ENCODE results near the gene ADARB2. TPM values are rescaled to one million over a fixed set of nuclear protein-coding genes. Genes with fewer than 3 reads are reported as not detected.

ADARB2 gene
- total and polyA plus RNA-seq, 2 experiments from 2014 or later = not detected

- no peaks in the 10 kb centered on the region for H3K36me3 ChIP-seq (ENCODE audit: low read depth)
- H3K9ac ChIP-seq = no peak overlapping the region
- no peaks in the 10 kb centered on the region for H3K9me2 ChIP-seq (ENCODE audit: insufficient read depth)
- 13 to 29% methylated on average over 7 of the region's 7 CpGs for WGBS, 2 experiments (ENCODE audit: low coverage in 1 of 2, low lambda C conversion rate in 2 of 2, missing lambda C conversion rate in 2 of 2)
- no peak overlapping the region for H3K27ac ChIP-seq
- no peaks in the 10 kb centered on the region for H3F3A ChIP-seq (ENCODE audit: insufficient read depth)
- no peaks in the 10 kb centered on the region for H3K79me2 ChIP-seq (ENCODE audit: insufficient read depth)
- H3K27me3 ChIP-seq (replicated peaks; ENCODE audit: insufficient read depth) = no peaks in the 10 kb centered on the region
- no peak overlapping the region for H3K4me2 ChIP-seq (ENCODE audit: unreplicated experiment)
- H4K20me1 ChIP-seq (ENCODE audit: insufficient read depth) = no peaks in the 10 kb centered on the region
- H3K4me3 ChIP-seq = no peak overlapping the region
- no peaks in the 10 kb centered on the region for H3K9me3 ChIP-seq (ENCODE audit: low read depth)
- H3K4me1 ChIP-seq (ENCODE audit: insufficient read depth) = no peaks in the 10 kb centered on the region
- no peak for DNase-seq
- TF ChIP-seq EZH2phosphoT487 (IDR thresholded peaks at IDR 0.05; ENCODE audit: insufficient read depth, low read depth) = no peak
- no peak for TF ChIP-seq EZH2 (IDR thresholded peaks at IDR 0.05; ENCODE audit: insufficient read depth, poor library complexity, severe bottlenecking)
- no peak overlapping the region for H2AFZ ChIP-seq
- in situ Hi-C loops (cut with MboI) = no loop called here
These were observed 76.9 kb downstream of the ADARB2 start for GRCh38 chr10:1660386-1660785.

- Histone ChIP-seq H4K20me1 (ENCODE audit: insufficient read depth) (no peaks in the 10 kb centered on the region), H3K9me3 (ENCODE audit: low read depth) (no peaks in the 10 kb centered on the region), H3K9me2 (ENCODE audit: insufficient read depth) (no peaks in the 10 kb centered on the region), H3K27ac (no peak overlapping the region), H2AFZ (no peak overlapping the region), H3K27me3 (replicated peaks; ENCODE audit: insufficient read depth) (no peaks in the 10 kb centered on the region), H3K4me3 (no peak overlapping the region), H3K4me1 (ENCODE audit: insufficient read depth) (no peaks in the 10 kb centered on the region), H3K79me2 (ENCODE audit: insufficient read depth) (no peaks in the 10 kb centered on the region), H3K4me2 (ENCODE audit: unreplicated experiment) (no peak overlapping the region), H3K36me3 (ENCODE audit: low read depth) (no peaks in the 10 kb centered on the region), H3K9ac (no peak overlapping the region), H3F3A (ENCODE audit: insufficient read depth) (no peaks in the 10 kb centered on the region)
- in situ Hi-C loops (cut with MboI) = no loop called here
- WGBS, 2 experiments (ENCODE audit: low coverage in 1 of 2, low lambda C conversion rate in 2 of 2, missing lambda C conversion rate in 2 of 2) = 43 to 56% methylated on average over 21 of the region's 21 CpGs
- no peak for DNase-seq
- TF ChIP-seq EZH2 (IDR thresholded peaks at IDR 0.05; ENCODE audit: insufficient read depth, poor library complexity, severe bottlenecking) = no peak
- no peak for TF ChIP-seq EZH2phosphoT487 (IDR thresholded peaks at IDR 0.05; ENCODE audit: insufficient read depth, low read depth)
These were observed 78.0 kb downstream of the ADARB2 start for GRCh38 chr10:1659221-1659791.

DNA sequence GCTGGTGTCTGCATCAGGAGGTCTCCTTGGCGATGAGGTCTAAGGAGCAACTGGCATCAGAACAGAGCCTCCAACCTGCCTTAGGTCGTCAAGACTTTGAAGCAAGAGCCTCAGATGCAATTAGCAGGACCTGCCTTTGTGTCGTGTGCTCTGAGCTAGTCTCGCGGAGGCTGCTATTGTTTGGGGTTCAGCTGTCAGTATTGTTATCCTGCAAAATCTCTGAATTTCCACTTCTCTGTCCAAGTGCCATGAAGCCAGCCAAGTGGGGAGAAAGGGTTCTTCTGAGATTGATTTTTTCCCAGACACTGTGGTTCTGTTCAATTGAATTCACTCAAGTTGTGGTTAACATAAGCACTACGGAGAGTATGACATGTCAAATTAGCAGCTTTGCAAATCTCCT is 78.7 kb downstream of the ADARB2 start:
- H4K20me1 ChIP-seq (ENCODE audit: insufficient read depth) = no peaks in the 10 kb centered on the region
- H3K9me3 ChIP-seq (ENCODE audit: low read depth) = no peaks in the 10 kb centered on the region
- no peak overlapping the region for H2AFZ ChIP-seq
- H3K27me3 ChIP-seq (replicated peaks; ENCODE audit: insufficient read depth) = no peaks in the 10 kb centered on the region
- WGBS, 2 experiments (ENCODE audit: low coverage in 1 of 2, low lambda C conversion rate in 2 of 2, missing lambda C conversion rate in 2 of 2) = 25 to 29% methylated on average over 6 of the region's 6 CpGs
- TF ChIP-seq EZH2phosphoT487 (IDR thresholded peaks at IDR 0.05; ENCODE audit: insufficient read depth, low read depth) (no peak), EZH2 (IDR thresholded peaks at IDR 0.05; ENCODE audit: insufficient read depth, poor library complexity, severe bottlenecking) (no peak)
- H3K79me2 ChIP-seq (ENCODE audit: insufficient read depth) = no peaks in the 10 kb centered on the region
- H3K4me1 ChIP-seq (ENCODE audit: insufficient read depth) = no peaks in the 10 kb centered on the region
- H3K4me2 ChIP-seq (ENCODE audit: unreplicated experiment) = no peak overlapping the region
- no peak for DNase-seq
- in situ Hi-C loops (cut with MboI) = no loop called here
- no peaks in the 10 kb centered on the region for H3F3A ChIP-seq (ENCODE audit: insufficient read depth)
- no peaks in the 10 kb centered on the region for H3K9me2 ChIP-seq (ENCODE audit: insufficient read depth)
- H3K27ac ChIP-seq = no peak overlapping the region
- H3K4me3 ChIP-seq = no peak overlapping the region
- no peak overlapping the region for H3K9ac ChIP-seq
- H3K36me3 ChIP-seq (ENCODE audit: low read depth) = no peaks in the 10 kb centered on the region

GRCh38 chr10:1657479-1657878 is 79.8 kb downstream of the ADARB2 start:
- no peak for DNase-seq
- Histone ChIP-seq H3K9me2 (ENCODE audit: insufficient read depth) (no peaks in the 10 kb centered on the region), H3K4me2 (ENCODE audit: unreplicated experiment) (no peak overlapping the region), H3K27ac (no peak overlapping the region), H3K4me1 (ENCODE audit: insufficient read depth) (no peaks in the 10 kb centered on the region), H4K20me1 (ENCODE audit: insufficient read depth) (no peaks in the 10 kb centered on the region), H3K4me3 (no peak overlapping the region), H3K9me3 (ENCODE audit: low read depth) (no peaks in the 10 kb centered on the region), H3K79me2 (ENCODE audit: insufficient read depth) (no peaks in the 10 kb centered on the region), H3F3A (ENCODE audit: insufficient read depth) (no peaks in the 10 kb centered on the region), H2AFZ (no peak overlapping the region), H3K9ac (no peak overlapping the region), H3K36me3 (ENCODE audit: low read depth) (no peaks in the 10 kb centered on the region), H3K27me3 (replicated peaks; ENCODE audit: insufficient read depth) (no peaks in the 10 kb centered on the region)
- in situ Hi-C loops (cut with MboI) = no loop called here
- TF ChIP-seq EZH2 (IDR thresholded peaks at IDR 0.05; ENCODE audit: insufficient read depth, poor library complexity, severe bottlenecking) (no peak), EZH2phosphoT487 (IDR thresholded peaks at IDR 0.05; ENCODE audit: insufficient read depth, low read depth) (no peak)
- WGBS, 2 experiments (ENCODE audit: low coverage in 1 of 2, low lambda C conversion rate in 2 of 2, missing lambda C conversion rate in 2 of 2) = 16 to 17% methylated on average over 7 of the region's 7 CpGs

DNA sequence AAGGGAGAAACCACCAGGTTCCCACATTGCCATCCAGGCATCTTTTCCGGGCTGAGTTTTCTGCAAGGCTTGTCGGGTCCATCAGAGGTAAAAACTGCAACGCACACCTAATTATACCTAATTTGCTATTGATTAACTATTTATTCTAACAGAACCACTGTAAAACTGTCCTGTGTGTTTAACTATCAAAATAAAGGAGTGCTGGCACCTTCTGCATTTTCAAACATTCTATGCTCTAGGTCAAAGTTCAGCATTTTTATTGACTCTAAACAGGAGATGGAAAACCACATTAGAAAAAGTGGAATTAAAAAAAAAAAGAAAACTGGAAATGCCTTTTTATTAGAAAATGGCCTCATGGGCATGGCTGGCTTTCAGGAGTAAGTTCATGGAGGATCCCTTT is 82.0 kb downstream of the ADARB2 start:
- 29 to 30% methylated on average over 3 of the region's 3 CpGs for WGBS, 2 experiments (ENCODE audit: low coverage in 1 of 2, low lambda C conversion rate in 2 of 2, missing lambda C conversion rate in 2 of 2)
- Histone ChIP-seq H3K4me2 (ENCODE audit: unreplicated experiment) (no peak overlapping the region), H3K4me3 (no peak overlapping the region), H3K27ac (no peak overlapping the region), H3K79me2 (ENCODE audit: insufficient read depth) (no peaks in the 10 kb centered on the region), H2AFZ (no peak overlapping the region), H3K9me2 (ENCODE audit: insufficient read depth) (no peaks in the 10 kb centered on the region), H3K9me3 (ENCODE audit: low read depth) (no peaks in the 10 kb centered on the region), H3K27me3 (replicated peaks; ENCODE audit: insufficient read depth) (no peaks in the 10 kb centered on the region), H3F3A (ENCODE audit: insufficient read depth) (no peaks in the 10 kb centered on the region), H3K9ac (no peak overlapping the region), H4K20me1 (ENCODE audit: insufficient read depth) (no peaks in the 10 kb centered on the region), H3K36me3 (ENCODE audit: low read depth) (no peaks in the 10 kb centered on the region), H3K4me1 (ENCODE audit: insufficient read depth) (no peaks in the 10 kb centered on the region)
- in situ Hi-C loops (cut with MboI) = no loop called here
- no peak for DNase-seq
- TF ChIP-seq EZH2 (IDR thresholded peaks at IDR 0.05; ENCODE audit: insufficient read depth, poor library complexity, severe bottlenecking) = no peak
- TF ChIP-seq EZH2phosphoT487 (IDR thresholded peaks at IDR 0.05; ENCODE audit: insufficient read depth, low read depth) = no peak
